ENCODE data around the gene MYO1B. TPM values are rescaled to one million over a fixed set of nuclear protein-coding genes. Genes with fewer than 3 reads are reported as not detected.

The MYO1B gene
- total RNA-seq, 1 experiment from 2014 or later = 93.0 TPM

DNA sequence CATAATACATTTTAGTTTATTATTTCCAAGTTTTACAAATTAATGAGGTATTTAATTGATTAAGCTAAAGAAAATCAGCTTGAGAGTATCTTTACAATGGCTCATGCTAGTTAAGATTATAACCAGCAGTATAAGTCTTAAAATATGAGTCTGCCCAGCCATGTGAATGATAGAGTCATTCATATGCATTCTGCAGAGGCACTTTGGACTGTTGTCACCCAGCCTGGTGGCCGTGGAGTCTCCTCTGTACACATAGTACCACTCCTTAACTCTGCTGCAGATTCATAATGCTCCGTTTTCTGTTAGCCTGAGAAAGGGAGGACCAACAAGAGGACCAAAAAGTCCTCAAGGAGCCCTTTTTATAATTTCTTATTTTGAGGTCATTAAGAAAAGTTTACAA lies 148.8 kb downstream of the MYO1B start:
- CTCF ChIA-PET = no interaction called here
- ATAC-seq = no peak

DNA sequence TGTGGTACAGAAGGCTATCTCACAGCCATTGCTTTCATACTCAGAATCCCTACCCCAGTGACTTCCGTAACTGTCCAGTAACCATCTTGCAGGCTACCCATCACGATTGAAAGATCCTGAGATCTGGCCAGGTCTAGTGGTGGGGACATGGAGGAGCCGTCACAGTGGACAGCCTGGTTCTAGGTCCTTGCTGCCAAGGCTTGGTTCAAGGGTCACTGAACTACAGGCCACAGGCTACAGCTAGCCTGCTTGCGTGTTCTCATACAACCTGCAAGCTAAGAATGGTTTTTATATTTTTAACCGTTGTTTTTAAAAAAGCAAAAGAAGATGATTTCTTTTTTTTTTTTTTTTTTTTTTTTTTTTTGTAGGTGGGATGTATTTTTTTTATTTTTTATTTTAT lies 151.6 kb downstream of the MYO1B start:
- no peak overlapping the region for H3K4me3 ChIP-seq (ENCODE audit: low read length)
- no peak overlapping the region for H3K27ac ChIP-seq (ENCODE audit: low read length)
- no peak overlapping the region for H3K4me2 ChIP-seq (ENCODE audit: low read length)
- H3K36me3 ChIP-seq (ENCODE audit: low read depth, low read length) = peaks cover 68% of the 10 kb centered on the region
- no peaks in the 10 kb centered on the region for H3K9me3 ChIP-seq (ENCODE audit: low read length)
- DNase-seq (no peak), ATAC-seq (no peak)
- TF ChIP-seq EZH2phosphoT487 (IDR thresholded peaks at IDR 0.05; ENCODE audit: borderline replicate concordance, low read length) (no peak), EZH2 (IDR thresholded peaks at IDR 0.05; ENCODE audit: low read length, unreplicated experiment) (no peak)
- TF ChIP-seq, protein P1, sequence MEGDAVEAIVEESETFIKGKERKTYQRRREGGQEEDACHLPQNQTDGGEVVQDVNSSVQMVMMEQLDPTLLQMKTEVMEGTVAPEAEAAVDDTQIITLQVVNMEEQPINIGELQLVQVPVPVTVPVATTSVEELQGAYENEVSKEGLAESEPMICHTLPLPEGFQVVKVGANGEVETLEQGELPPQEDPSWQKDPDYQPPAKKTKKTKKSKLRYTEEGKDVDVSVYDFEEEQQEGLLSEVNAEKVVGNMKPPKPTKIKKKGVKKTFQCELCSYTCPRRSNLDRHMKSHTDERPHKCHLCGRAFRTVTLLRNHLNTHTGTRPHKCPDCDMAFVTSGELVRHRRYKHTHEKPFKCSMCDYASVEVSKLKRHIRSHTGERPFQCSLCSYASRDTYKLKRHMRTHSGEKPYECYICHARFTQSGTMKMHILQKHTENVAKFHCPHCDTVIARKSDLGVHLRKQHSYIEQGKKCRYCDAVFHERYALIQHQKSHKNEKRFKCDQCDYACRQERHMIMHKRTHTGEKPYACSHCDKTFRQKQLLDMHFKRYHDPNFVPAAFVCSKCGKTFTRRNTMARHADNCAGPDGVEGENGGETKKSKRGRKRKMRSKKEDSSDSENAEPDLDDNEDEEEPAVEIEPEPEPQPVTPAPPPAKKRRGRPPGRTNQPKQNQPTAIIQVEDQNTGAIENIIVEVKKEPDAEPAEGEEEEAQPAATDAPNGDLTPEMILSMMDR (conservative IDR thresholded peaks at IDR 0.05; ENCODE audit: low read depth, low read length) = no peak
- no TSS peak for BruUV-seq (replicated peaks)
- H2AFZ ChIP-seq (ENCODE audit: low read length) = no peak overlapping the region
- no peaks in the 10 kb centered on the region for H3K27me3 ChIP-seq (ENCODE audit: low read length)
- H3K9ac ChIP-seq (ENCODE audit: low read length) = no peak overlapping the region
- H4K20me1 ChIP-seq (ENCODE audit: low read length) = no peaks in the 10 kb centered on the region
- intact Hi-C loops (cut with micrococcal nuclease) = no loop called here
- H3K4me1 ChIP-seq (ENCODE audit: insufficient read depth, low read length) = no peaks in the 10 kb centered on the region
- CTCF ChIA-PET = no interaction called here
- POLR2A ChIA-PET (ENCODE audit: unreplicated experiment) = no interaction called here
- no peaks in the 10 kb centered on the region for H3F3A ChIP-seq (ENCODE audit: low read length, unreplicated experiment)
- H3K79me2 ChIP-seq (ENCODE audit: low read length) = no peaks in the 10 kb centered on the region
- H3K9me2 ChIP-seq (replicated peaks; ENCODE audit: low read length) = no peaks in the 10 kb centered on the region

More for the DNA sequence above, 148.8 kb downstream of the MYO1B start:
- Histone ChIP-seq H3K27ac (ENCODE audit: low read length) (no peak overlapping the region), H3K4me1 (ENCODE audit: insufficient read depth, low read length) (no peaks in the 10 kb centered on the region), H3K27me3 (ENCODE audit: low read length) (no peaks in the 10 kb centered on the region), H3K9me2 (replicated peaks; ENCODE audit: low read length) (no peaks in the 10 kb centered on the region), H3K9me3 (ENCODE audit: low read length) (no peaks in the 10 kb centered on the region), H3F3A (ENCODE audit: low read length, unreplicated experiment) (no peaks in the 10 kb centered on the region), H3K79me2 (ENCODE audit: low read length) (no peaks in the 10 kb centered on the region), H2AFZ (ENCODE audit: low read length) (no peak overlapping the region), H3K4me3 (ENCODE audit: low read length) (no peak overlapping the region), H3K36me3 (ENCODE audit: low read depth, low read length) (peaks cover 65% of the 10 kb centered on the region), H3K4me2 (ENCODE audit: low read length) (no peak overlapping the region), H4K20me1 (ENCODE audit: low read length) (no peaks in the 10 kb centered on the region), H3K9ac (ENCODE audit: low read length) (no peak overlapping the region)
- no TSS peak for BruUV-seq (replicated peaks)
- DNase-seq = no peak
- no peak for TF ChIP-seq EZH2phosphoT487 (IDR thresholded peaks at IDR 0.05; ENCODE audit: borderline replicate concordance, low read length)
- TF ChIP-seq, protein P1 (conservative IDR thresholded peaks at IDR 0.05; ENCODE audit: low read depth, low read length) = no peak
- TF ChIP-seq EZH2 (IDR thresholded peaks at IDR 0.05; ENCODE audit: low read length, unreplicated experiment) = no peak
- POLR2A ChIA-PET (ENCODE audit: unreplicated experiment) = no interaction called here
- intact Hi-C loops (cut with micrococcal nuclease) = no loop called here

DNA sequence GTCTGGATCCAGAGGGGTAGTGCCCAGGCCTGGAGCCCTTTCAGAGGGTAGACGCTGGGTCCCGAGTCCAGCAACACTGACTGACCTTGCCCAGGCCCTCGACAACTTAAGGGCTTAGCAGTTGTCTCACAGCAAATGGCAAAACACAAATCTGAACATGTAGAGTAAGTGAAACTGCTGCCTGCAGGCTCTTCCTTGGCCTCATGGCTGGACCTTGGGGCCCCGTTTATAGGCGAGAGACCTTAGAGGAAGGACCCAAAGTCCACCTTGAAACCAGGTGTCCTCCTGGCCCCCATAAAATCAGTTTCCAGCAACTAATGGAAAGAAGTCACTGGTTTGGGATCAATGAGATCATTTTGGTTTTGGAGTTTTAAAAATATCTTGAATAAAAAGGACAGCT lies 154.4 kb downstream of the MYO1B start:
- Histone ChIP-seq H3F3A (ENCODE audit: low read length, unreplicated experiment) (no peaks in the 10 kb centered on the region), H3K9me2 (replicated peaks; ENCODE audit: low read length) (no peaks in the 10 kb centered on the region), H3K4me2 (ENCODE audit: low read length) (no peak overlapping the region), H3K4me1 (ENCODE audit: insufficient read depth, low read length) (peaks cover 18% of the 10 kb centered on the region), H4K20me1 (ENCODE audit: low read length) (no peaks in the 10 kb centered on the region), H3K79me2 (ENCODE audit: low read length) (no peaks in the 10 kb centered on the region), H3K9ac (ENCODE audit: low read length) (no peak overlapping the region), H3K27me3 (ENCODE audit: low read length) (no peaks in the 10 kb centered on the region), H3K36me3 (ENCODE audit: low read depth, low read length) (peaks cover 62% of the 10 kb centered on the region), H3K27ac (ENCODE audit: low read length) (no peak overlapping the region), H2AFZ (ENCODE audit: low read length) (no peak overlapping the region), H3K9me3 (ENCODE audit: low read length) (no peaks in the 10 kb centered on the region), H3K4me3 (ENCODE audit: low read length) (no peak overlapping the region)
- ChIA-PET CTCF (no interaction called here), POLR2A (ENCODE audit: unreplicated experiment) (no interaction called here)
- intact Hi-C loops (cut with micrococcal nuclease) = no loop called here
- DNase-seq = no peak
- no TSS peak for BruUV-seq (replicated peaks)
- TF ChIP-seq, protein P1 (conservative IDR thresholded peaks at IDR 0.05; ENCODE audit: low read depth, low read length) = no peak
- TF ChIP-seq EZH2phosphoT487 (IDR thresholded peaks at IDR 0.05; ENCODE audit: borderline replicate concordance, low read length) (no peak), EZH2 (IDR thresholded peaks at IDR 0.05; ENCODE audit: low read length, unreplicated experiment) (no peak)
- ATAC-seq = no peak

All from PC-3 (cell line).